Measurements from ENCODE around the gene ARHGAP36. TPM values are rescaled to one million over a fixed set of nuclear protein-coding genes. Genes with fewer than 3 reads are reported as not detected.

The ARHGAP36 gene
- polyA plus RNA-seq, 1 donor from 2014 or later: 6.7 TPM

- Histone ChIP-seq H3K36me3 (ENCODE audit: insufficient read depth, low read length) (no peaks in the 10 kb centered on the region), H3F3A (ENCODE audit: insufficient read depth, low read length, poor library complexity, severe bottlenecking) (no peaks in the 10 kb centered on the region), H3K9me3 (ENCODE audit: low read length) (no peaks in the 10 kb centered on the region), H3K4me3 (ENCODE audit: low read length) (no peak overlapping the region), H2AFZ (ENCODE audit: low read depth, low read length) (no peak overlapping the region), H3K4me2 (ENCODE audit: low read length) (no peak overlapping the region), H3K9ac (ENCODE audit: low read length) (no peak overlapping the region), H4K20me1 (ENCODE audit: insufficient read depth) (no peaks in the 10 kb centered on the region), H3K27ac (ENCODE audit: low read length) (no peak overlapping the region), H3K9me2 (ENCODE audit: insufficient read depth, low read length) (no peaks in the 10 kb centered on the region), H3K79me2 (replicated peaks; ENCODE audit: insufficient read depth, low read length) (no peaks in the 10 kb centered on the region), H3K27me3 (ENCODE audit: insufficient read depth, low read depth, low read length) (no peaks in the 10 kb centered on the region)
- no peak for TF ChIP-seq REST (IDR thresholded peaks at IDR 0.05; ENCODE audit: borderline replicate concordance)
- no peak for TF ChIP-seq EZH2 (IDR thresholded peaks at IDR 0.05; ENCODE audit: borderline replicate concordance, insufficient read depth, low read length, poor library complexity, severe bottlenecking)
- no peak for TF ChIP-seq TAF1 (IDR thresholded peaks at IDR 0.05; ENCODE audit: low read depth)
- TF ChIP-seq RAD21 (conservative IDR thresholded peaks at IDR 0.05): no peak
- TF ChIP-seq POLR2AphosphoS5 (IDR thresholded peaks at IDR 0.05): no peak
- TF ChIP-seq CTCF (IDR thresholded peaks at IDR 0.05; ENCODE audit: poor library complexity, severe bottlenecking): no peak
- TF ChIP-seq EP300 (conservative IDR thresholded peaks at IDR 0.05; ENCODE audit: poor library complexity, severe bottlenecking): no peak
- TF ChIP-seq SMC3 (conservative IDR thresholded peaks at IDR 0.05; ENCODE audit: poor library complexity): no peak
- no peak for TF ChIP-seq MXI1 (conservative IDR thresholded peaks at IDR 0.05; ENCODE audit: poor library complexity, severe bottlenecking)
These were observed 78.6 kb downstream of the ARHGAP36 start for GRCh38 chrX:131136776-131137175.

DNA sequence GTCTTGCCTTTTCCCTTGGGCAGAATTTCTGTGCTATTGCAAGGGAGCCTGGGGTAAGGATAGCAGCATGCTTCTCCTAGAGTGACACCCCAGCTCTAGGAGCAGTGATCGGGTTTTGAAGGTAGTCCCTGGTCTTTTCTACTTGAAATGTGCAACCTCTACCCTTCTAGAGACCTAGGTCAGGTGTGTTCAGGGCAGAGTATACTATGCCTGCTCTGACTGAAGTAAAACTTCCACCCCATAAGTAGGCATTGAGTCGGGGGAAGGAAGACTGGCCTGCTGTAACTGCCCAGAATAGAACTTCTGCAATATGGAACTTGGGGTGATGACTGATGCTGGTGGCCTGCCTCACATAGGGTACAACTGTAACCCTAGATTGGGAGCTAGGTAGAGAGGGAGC, 80.9 kb downstream of the ARHGAP36 start:
- Histone ChIP-seq H3K27ac (ENCODE audit: low read length) (no peak overlapping the region), H3K4me3 (ENCODE audit: low read length) (no peak overlapping the region), H4K20me1 (ENCODE audit: insufficient read depth) (no peaks in the 10 kb centered on the region), H3F3A (ENCODE audit: insufficient read depth, low read length, poor library complexity, severe bottlenecking) (no peaks in the 10 kb centered on the region), H3K36me3 (ENCODE audit: insufficient read depth, low read length) (no peaks in the 10 kb centered on the region), H3K27me3 (ENCODE audit: insufficient read depth, low read depth, low read length) (no peaks in the 10 kb centered on the region), H3K9ac (ENCODE audit: low read length) (no peak overlapping the region), H2AFZ (ENCODE audit: low read depth, low read length) (no peak overlapping the region), H3K9me2 (ENCODE audit: insufficient read depth, low read length) (no peaks in the 10 kb centered on the region), H3K9me3 (ENCODE audit: low read length) (no peaks in the 10 kb centered on the region), H3K79me2 (replicated peaks; ENCODE audit: insufficient read depth, low read length) (no peaks in the 10 kb centered on the region), H3K4me2 (ENCODE audit: low read length) (no peak overlapping the region)
- TF ChIP-seq EZH2 (IDR thresholded peaks at IDR 0.05; ENCODE audit: borderline replicate concordance, insufficient read depth, low read length, poor library complexity, severe bottlenecking) (no peak), EP300 (conservative IDR thresholded peaks at IDR 0.05; ENCODE audit: poor library complexity, severe bottlenecking) (no peak), POLR2AphosphoS5 (IDR thresholded peaks at IDR 0.05) (no peak), CTCF (IDR thresholded peaks at IDR 0.05; ENCODE audit: poor library complexity, severe bottlenecking) (no peak), MXI1 (conservative IDR thresholded peaks at IDR 0.05; ENCODE audit: poor library complexity, severe bottlenecking) (no peak), SMC3 (conservative IDR thresholded peaks at IDR 0.05; ENCODE audit: poor library complexity) (no peak), RAD21 (conservative IDR thresholded peaks at IDR 0.05) (no peak), REST (IDR thresholded peaks at IDR 0.05; ENCODE audit: borderline replicate concordance) (no peak), TAF1 (IDR thresholded peaks at IDR 0.05; ENCODE audit: low read depth) (no peak)

Data from neural cell (in vitro differentiated cells).